Skeletal muscle cell (primary cell): ENCODE measurements around the gene SPON1.
"Not testable (repeated sequence)": the region's sequence is repeated elsewhere in the genome, so short reads cannot be mapped to it uniquely, and the experiment has no call there.

Source experiments
- DNase-seq: peaks from one replicate; pipeline ENCODE4 v3.0.0-alpha.2; 2010; ENCODE audit warnings: low read depth
- H3K4me3 ChIP-seq: 2 replicates; pipeline ENCODE4 v1.5.1; 2011; ENCODE audit warnings: low read depth, mild to moderate bottlenecking, control low read depth, low read length, moderate library complexity

SPON1 gene

DNA sequence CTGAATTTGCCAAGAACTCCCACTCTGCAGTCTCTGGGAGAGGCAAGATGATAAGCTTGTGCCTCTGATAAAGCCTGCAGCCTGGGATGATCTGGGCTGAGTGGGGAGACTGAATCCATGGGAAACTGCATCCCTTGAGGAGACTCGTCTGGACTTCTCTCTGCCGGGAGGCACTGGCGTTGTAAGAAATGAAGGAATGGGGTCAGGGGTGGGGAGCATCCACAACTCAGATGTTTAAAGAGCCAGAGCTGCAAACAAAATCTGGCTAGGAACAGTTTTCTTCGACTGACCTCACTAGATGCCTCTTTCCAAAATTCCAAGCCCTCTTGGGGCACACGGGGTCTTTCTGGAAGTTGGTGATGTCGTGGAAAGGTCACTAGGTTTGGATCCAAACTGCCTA, 64.4 kb downstream of the SPON1 start:
- H3K4me3 ChIP-seq = no peak overlapping the region
- no peak for DNase-seq

DNA sequence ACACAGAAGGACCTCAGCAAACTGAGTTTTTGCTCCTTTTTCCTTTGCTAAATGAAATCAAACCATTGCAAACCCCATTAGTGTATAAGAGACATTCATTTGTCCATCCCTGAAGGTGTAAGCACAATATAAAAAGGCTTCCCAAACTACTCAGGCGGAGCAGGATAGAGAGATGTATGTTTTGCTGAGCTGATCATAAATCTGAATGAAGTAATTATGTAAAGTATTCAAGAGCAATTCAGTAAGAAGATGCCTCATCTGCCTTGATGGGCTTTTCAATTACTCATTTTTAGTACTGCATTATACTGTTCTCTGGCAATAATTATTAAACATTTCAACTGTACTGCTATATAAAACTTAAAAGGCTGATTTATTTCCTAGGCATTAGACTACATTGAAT, 65.0 kb downstream of the SPON1 start:
- DNase-seq = no peak
- no peak overlapping the region for H3K4me3 ChIP-seq

DNA sequence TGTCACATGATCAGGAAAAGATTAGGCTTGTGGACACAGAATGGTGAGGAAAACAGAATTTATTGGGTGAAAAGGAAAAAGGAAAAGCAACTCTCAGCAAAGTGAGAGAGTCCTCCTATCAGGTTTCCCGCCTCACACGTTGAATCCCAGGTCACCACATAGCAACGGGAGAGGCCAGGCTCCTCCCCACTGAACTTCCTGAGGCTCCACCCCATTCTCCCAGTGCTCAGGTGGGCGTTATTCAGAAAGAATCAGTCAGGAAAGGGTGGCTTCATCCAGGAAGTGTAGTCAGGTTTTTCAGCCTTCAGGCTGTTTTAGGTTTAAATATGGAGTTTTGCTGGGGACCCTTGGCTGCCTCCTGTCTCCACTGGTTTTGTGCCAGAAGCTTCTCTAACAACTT, 66.9 kb downstream of the SPON1 start:
- H3K4me3 ChIP-seq = no peak overlapping the region
- no peak for DNase-seq

DNA sequence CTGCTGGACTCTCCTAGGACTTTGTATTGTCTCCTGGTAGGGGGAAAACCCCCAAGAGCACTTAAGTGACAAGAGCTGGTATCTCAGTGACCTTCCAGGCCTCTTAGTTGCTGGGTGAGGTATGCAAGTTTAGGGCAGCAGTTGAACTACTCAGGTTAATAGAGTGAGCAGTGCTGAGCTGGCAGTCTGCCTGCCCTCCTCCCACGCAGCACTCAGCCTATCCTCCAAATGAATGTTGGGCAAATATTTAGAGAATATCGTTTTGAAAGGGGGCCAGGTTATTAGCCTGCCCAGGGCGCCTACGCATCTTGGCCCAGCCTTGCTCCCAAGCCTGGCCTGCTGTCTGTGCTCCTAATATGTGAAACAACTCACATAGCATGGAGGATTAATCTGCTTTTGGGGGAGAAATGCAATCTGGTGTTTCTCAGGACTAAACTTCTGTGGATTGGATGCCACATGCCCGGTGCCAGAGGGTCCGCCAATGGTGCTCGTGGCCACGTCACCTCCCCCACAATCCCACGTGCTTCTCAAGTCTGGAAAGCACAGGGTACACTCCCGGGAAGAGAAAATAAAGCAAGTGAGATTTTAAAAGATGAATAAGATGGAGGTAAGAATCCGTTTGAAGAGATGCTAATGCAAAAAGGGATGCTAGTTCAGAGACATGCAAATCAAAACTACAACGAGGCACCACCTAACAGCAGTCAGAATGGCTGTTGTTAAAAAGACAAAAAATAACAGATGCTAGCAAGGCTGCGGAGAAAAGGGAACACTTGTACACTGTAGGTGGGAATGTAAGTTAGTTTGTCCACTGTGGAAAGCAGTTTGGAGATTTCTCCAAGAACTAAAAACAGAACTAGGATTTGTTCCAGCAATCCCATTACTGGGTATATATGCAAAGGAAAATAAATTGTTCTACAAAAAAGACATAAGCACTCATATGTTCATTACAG, 67.7 kb downstream of the SPON1 start:
- no peak for DNase-seq
- H3K4me3 ChIP-seq = no peak overlapping the region

DNA sequence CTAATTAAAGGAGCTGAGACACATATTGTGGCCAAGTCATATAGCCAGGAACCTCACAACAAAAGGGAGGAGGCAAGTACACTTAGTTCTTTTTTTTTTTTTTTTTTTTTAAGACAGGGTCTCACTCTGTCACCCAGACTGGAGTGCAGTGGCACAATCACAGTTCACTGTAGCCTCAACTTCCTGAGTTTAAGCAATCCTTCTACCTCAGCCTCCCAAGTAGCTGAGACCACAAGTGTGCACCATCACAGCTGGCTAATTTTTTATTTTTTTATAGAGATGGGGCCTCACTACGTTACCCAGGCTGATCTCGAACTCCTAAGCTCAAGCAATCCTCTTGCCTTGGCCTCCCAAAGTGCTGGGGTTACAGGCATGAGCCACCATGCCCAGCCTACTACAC, 73.0 kb downstream of the SPON1 start:
- not testable (repeated sequence) for H3K4me3 ChIP-seq, DNase-seq

DNA sequence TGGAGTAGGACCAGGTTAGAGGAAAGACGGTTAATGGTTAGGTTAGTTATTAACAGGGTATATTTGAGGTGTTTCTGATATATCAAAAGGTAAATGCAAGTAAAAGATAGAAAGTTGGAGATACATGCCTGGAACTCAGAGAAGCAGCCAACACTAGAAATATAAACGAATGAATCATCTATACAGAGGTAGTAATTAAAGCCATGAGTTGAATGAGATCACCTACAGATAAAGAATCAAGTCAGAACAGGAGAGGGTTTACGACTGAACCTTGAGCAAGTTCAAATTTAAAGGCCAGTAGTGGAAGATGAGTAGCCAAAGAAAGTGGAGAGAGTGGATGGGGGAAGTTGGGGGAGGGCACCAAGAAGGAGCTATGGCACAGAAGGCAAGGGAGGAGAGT, 73.9 kb downstream of the SPON1 start:
- no peak overlapping the region for H3K4me3 ChIP-seq

DNA sequence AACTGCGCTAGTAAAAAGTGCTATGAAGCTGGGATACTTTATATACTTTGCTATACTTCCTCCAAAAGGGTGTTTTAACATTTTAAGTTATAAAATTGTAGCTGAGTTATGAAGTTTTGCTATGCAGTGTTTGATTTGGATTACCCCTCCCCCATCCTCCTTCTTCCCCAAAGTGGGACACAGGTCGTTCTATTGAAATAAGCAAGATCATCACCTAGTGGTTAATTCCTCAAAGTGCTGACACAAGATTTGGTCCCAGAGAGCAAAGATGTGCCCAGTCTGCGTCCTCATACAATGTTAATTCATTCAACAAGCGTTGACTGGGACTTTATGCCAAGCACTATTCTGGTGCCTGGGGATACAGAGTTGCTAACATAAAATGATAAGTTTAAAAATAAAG, 78.5 kb downstream of the SPON1 start:
- no peak for DNase-seq
- H3K4me3 ChIP-seq = no peak overlapping the region

More for the DNA sequence above, 73.9 kb downstream of the SPON1 start:
- no peak for DNase-seq

DNA sequence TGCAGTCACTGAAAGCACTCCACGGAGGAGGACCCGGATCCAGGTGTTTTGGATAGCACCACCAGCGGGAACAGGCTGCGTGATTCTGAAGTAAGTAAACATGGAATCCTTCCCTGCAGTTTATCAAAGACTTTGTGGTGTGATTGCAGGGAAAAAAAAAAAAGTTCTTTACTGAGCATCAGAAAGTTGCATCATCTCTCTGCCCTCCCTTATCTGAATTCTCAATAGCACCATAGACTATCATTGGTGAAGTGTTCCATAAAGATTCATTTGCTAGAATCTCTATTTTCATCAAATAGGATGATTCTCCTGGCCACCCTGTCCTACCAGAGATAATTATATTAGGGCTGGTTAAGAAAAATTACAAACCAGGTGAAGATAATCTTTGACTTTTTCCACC, 79.0 kb downstream of the SPON1 start:
- DNase-seq = no peak
- H3K4me3 ChIP-seq = no peak overlapping the region

DNA sequence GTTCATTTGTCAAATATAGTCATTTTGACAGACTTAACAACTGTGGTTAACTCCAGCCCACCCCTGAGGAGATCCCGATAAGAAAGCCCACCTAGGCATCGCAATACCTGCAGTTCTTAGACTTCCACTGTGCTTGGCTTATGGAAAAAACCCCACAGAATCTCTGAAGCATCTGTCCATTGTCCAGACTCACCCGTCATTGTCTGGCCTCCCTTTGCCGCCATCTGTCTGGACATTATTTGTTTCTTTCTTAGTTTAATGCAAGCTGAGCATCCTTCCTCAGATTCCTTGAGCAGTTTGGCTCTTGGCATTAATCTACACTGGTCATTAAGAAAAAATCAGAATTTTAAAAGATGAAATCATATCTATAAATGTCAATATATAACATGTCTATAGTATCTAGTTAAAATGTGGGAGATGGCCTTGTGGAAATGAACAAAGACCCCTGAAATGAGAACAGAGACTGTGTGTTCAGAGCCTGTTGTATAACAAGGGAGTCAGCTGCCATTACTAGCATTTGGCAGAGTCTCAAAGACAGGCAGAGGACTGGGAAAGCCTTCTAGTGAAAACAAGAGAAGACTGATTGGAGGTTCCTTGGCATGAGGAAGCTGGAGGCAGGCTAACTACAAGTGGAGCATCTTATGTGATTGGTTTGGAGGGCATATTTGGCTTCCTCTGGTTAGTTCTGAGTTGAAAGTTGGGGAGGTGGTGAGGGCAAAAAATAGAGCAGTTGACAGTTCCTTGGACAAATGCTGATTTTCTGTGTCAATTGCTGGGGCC, 80.4 kb downstream of the SPON1 start:
- no peak for DNase-seq
- no peak overlapping the region for H3K4me3 ChIP-seq

DNA sequence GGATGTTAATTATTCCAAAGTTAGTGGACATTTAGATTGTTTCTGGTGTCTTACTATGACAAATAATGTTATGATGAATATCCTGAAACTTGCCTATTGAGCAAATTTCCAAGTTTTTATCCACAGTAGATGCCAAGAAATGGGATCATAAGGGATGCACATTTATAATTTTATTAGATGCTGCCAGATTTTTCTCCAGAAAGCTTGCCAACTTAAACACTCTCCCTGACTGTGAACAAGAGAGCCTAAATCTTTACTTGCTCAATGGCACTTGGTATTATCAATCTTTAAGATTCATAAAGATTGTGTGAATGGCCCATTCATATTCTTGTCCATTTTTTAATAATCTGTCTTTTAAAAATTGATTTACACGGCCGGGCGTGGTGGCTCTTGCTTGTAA, 82.4 kb downstream of the SPON1 start:
- H3K4me3 ChIP-seq = no peak overlapping the region
- DNase-seq = no peak

DNA sequence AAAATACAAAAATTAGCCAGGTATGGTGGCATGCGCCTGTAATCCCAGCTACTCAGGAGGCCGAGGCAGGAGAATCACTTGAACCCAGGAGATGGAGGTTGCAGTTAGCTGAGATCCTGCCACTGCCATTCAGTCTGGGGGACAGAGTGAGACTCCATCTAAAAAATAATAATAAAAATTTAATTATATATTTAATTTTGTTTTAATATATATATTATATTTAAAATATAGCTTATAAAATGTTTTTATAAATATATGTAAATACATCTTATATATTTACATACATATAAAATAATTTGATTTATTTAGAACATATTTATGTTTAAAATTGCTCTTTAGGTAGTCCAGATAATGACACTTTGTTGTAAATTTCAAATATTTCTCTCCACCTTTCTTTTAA, 82.9 kb downstream of the SPON1 start:
- no peak for DNase-seq
- no peak overlapping the region for H3K4me3 ChIP-seq

DNA sequence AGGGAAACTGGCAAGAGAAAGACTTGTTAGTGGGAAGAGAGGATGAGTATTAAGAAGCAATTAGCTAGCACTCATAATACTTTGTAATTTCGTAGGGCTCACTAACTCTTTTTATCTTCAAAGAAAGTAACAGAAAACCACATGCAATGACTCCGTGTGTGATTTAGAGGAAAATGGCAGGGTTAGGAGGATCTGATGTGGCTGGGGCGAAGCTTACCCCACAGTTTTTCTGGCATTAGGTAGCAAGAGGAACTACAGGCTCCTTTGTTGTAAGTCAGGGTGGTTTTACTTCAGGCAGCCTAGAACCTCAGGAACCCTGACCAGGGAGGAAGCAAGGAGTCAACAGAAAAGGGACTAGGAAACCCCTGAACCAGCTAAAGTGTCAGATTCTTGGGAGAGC, 89.7 kb downstream of the SPON1 start:
- DNase-seq = no peak

DNA sequence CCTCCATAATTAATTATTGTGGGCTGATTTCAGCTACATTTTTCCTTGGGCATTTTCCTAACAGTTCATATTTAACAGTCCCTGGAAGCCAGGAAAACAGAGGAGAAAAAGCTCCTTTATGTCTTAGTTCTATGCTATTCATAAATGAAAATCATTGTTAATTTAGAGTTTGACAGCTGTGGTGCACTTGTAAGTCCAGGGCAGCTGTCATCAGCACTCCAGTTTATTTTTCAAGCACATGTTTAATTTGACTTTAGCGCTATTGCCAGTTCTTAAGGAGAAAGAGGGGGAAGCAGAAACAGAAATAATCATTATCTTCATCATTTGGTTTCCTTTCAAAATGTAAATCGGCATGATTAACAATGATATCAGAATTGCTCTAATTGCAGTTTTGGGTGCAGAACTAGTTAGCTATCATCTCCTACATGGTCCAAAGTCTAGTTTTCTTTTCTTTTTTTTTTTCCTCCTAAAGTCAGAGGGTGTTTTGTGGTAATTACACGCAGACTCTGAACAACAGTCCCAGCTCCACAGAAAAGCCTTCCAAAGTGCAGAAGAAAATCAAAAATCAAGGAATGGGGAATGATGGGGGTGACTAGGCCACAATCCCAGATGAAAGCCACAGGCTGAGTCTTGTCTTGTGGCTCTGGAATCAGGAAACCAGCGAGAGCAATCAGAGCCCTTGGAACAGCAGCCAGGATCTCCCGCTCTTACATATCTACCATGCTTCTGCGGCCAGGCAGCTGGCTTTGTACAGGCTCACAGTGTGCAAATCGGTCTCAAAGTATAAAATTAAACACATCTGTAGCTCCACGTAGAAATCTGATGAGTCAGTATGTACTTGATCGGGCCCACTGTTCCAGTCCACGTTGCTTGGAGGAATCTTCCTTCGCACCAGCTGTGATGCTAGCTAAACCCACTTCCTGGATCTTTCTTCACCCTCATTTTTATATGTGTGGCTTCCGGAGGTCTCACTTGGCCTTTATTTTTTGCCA, 91.9 kb downstream of the SPON1 start:
- peak; percentile 21 for DNase-seq
- no peak overlapping the region for H3K4me3 ChIP-seq

More for the DNA sequence above, 89.7 kb downstream of the SPON1 start:
- no peak overlapping the region for H3K4me3 ChIP-seq

DNA sequence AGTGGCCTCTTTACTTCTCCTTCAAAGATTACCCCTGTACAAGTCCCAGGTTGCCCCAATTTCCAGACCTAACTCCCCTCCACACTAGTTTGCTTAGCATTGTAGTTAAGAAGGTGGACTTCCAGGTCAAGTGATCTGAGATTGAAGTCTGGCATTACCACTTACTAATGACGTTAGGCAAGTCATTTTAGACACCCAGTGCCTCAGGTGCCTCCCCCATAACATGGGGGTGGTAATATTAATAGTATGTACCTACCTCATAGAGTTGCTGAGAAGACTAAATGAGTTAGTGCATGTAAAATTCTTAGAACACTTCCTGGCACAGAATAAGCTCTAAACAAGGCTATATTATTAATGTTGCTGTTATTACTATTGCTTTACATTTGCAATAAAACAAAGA, 93.4 kb downstream of the SPON1 start:
- DNase-seq = no peak
- H3K4me3 ChIP-seq = no peak overlapping the region

DNA sequence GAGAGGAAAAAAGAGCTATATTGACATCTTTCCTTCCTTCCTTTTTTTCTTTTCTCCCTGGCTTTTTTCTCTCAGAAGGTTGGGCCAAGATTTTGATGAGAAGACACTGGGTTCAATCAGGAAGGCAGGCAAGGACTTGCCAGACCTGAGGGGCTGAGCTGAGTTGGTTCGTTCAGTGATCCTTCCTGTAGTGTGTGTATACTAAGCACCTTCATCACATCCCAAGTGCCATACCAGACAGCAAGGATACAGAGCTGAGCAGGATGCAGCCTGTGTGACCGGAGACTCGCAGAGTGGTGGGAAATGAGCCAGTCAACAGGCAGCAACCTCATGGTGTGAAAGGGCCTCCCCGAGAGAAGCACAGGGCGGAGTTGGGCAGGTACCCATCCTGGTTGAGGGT, 95.5 kb downstream of the SPON1 start:
- DNase-seq = no peak
- H3K4me3 ChIP-seq = no peak overlapping the region

DNA sequence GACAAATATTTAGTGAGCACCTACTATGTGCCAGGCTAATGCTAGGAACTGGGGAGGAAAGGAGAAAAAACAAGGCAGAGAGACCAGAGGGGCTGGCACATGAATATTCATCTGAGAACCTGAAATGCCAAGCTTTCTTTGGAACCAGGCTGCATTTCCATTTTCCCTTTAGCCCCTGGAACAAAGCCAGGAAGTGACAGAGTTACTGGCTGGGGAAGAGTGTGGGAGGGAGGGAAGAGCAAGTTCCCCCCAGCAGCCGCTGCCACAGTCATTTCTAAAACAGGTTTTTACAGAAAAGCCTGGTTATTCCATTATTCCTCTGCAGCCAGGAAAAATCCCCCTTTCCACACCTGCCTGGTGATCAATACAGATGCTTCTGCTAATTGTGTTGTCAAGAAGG, 97.0 kb downstream of the SPON1 start:
- DNase-seq = no peak
- H3K4me3 ChIP-seq = no peak overlapping the region

DNA sequence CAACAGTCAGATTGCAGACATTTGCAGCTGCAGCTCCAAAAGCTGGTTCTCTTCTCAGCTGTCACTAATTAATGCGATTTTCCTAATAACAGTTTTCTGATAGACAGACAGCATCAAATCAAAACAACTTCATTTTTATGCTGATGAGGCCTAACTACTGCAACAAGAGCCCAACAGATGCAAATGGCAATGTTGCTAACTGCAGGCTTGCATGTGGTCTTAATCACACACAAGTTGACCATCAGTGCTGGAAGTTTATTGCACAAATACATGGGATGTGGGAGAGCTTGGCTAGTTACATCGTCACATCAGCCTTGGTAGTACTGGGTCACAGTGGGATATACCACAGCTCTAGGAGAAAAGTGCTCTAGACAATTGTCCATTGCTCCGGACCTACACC, 99.2 kb downstream of the SPON1 start:
- H3K4me3 ChIP-seq = no peak overlapping the region

DNA sequence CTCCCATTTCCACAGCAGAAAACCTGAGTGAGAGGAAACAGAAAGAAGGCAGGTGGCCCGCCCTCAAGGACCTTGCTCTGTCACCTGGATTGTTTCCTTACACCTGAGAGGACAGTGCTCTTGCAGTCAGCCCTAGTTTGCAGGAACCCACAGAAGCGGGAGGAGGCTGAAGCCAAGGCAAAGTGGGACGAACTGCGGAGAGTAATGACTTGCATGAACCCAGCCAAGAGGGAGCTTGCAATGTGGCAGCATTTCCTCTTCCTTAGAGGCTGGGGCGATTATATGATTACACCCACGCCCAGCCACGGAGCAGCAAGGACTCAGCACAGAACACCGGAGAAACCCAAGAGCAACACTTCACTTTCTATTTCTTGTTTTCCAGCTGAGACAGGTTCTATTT, 102.6 kb downstream of the SPON1 start:
- no peak overlapping the region for H3K4me3 ChIP-seq
- DNase-seq = no peak

More for the DNA sequence above, 99.2 kb downstream of the SPON1 start:
- DNase-seq = no peak

DNA sequence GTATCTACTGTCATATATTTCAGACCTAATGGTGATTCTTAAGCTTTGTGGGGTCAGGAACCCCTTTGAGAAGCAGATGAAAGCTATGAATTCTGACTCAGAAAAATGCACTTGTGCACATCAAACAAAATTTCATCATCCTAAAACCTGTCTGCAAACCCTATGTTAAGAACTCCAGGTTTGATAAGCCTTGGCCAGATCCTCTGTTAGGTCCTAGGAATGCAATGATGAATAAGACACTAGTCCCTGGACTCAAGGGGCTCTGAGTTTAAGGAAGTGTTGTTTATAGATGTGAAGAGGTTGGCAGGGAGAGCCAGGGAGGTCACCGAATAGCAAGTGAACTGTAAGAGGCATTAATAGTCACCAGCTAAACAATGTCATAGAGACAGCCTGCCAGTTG, 103.2 kb downstream of the SPON1 start:
- DNase-seq = no peak

DNA sequence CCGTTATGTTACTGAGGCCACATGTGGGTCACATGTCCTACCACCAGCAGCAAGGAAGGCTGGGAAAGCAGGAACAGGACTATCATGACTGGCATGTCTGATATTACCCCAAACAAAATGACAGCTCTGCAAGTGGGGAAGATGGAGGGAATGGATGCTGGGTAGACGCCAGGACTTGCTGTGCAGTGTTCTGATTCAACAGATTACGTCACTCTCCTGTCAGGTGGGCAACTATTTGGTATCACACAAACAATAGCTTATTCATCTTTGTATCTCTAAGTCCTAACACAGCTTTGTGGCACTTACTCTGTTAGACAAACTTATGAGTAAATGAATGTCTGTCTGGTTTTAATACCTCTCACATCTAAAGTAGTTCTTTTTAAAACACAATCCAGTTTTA, 105.2 kb downstream of the SPON1 start:
- no peak overlapping the region for H3K4me3 ChIP-seq

More for the DNA sequence above, 103.2 kb downstream of the SPON1 start:
- H3K4me3 ChIP-seq = no peak overlapping the region

More for the DNA sequence above, 105.2 kb downstream of the SPON1 start:
- DNase-seq = no peak
